Right lobe of liver (tissue), 4 donors: ENCODE data around the gene ST7.

Source experiments
- POLR2A ChIP-seq: fragments of 450-650 bp; IDR thresholded peaks from one replicate; pipeline ENCODE4 v1.6.1; 2017; ENCODE audit warnings: antibody characterized with exemption, mild to moderate bottlenecking
- TF ChIP-seq, protein P1 (sequence below), 4 donors: fragments of 200-600 bp in 3 of 4; fragments of 450-650 bp in 1 of 4; IDR thresholded peaks; one replicate each; pipeline versions ENCODE4 v1.5.1 to v1.8.0; 2016 to 2022; ENCODE audit warnings: antibody characterized with exemption in 4 of 4, mild to moderate bottlenecking in 2 of 4
- donor health status: DM: no; HTN: no; CAD: no.
- donor health status: DM: no; HTN: no; CAD: no.
- donor health status: DM: no; HTN: yes; CAD: no.

DNA sequence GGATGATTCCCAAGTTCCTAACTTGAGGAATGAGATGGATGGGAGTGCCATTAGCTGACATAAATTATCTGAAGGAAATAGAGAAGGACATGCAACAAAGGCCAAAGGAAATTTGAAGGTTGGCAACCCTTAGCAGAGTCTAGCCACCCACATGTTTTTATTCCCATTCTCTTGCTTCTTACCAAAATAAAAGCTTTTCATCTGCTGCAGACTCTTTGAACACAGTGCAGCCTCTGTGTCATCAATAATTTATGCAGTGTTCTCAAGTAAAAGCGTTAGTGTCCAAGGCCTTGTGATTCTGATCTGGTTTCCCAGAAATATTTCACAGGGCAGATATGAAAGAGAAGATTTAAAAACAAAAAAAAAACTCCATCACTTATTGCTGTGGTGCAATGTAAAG lies 98.5 kb downstream of the ST7 start:
- TF ChIP-seq, protein P1, sequence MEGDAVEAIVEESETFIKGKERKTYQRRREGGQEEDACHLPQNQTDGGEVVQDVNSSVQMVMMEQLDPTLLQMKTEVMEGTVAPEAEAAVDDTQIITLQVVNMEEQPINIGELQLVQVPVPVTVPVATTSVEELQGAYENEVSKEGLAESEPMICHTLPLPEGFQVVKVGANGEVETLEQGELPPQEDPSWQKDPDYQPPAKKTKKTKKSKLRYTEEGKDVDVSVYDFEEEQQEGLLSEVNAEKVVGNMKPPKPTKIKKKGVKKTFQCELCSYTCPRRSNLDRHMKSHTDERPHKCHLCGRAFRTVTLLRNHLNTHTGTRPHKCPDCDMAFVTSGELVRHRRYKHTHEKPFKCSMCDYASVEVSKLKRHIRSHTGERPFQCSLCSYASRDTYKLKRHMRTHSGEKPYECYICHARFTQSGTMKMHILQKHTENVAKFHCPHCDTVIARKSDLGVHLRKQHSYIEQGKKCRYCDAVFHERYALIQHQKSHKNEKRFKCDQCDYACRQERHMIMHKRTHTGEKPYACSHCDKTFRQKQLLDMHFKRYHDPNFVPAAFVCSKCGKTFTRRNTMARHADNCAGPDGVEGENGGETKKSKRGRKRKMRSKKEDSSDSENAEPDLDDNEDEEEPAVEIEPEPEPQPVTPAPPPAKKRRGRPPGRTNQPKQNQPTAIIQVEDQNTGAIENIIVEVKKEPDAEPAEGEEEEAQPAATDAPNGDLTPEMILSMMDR (IDR thresholded peaks at IDR 0.05) = no peak
- no peak for TF ChIP-seq POLR2A
